DMS114 treated with DMSO at 0.1 percent for 48 hours (cell line): ENCODE results near the gene EPB42.
"Not testable (repeated sequence)": the region's sequence is repeated elsewhere in the genome, so short reads cannot be mapped to it uniquely, and the experiment has no call there.

Experiments used
- DNase-seq: peaks from one replicate; lab custom pipeline; 2025; ENCODE audit not compliant: unreplicated experiment; lab: John Stamatoyannopoulos, UW

Gene EPB42

DNA sequence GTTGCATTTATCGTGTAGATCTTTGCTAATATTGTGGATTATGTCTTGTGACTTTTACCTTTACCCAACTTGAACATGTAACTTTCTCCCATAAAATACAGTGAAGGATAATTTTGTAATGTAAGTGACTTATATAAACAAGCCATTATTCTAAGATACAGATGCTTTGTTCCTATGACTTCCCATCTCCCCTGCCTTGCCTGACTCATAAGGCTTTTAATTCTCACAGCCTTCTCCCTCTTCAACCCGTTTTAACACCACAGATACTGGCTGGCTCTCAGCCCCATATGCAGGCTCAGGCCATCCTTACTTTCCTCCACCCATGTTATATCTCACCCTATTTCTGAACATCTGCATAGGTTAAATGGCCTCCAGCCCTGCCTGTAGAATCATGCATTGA, 31.5 kb downstream of the EPB42 start:
- no peak for DNase-seq

DNA sequence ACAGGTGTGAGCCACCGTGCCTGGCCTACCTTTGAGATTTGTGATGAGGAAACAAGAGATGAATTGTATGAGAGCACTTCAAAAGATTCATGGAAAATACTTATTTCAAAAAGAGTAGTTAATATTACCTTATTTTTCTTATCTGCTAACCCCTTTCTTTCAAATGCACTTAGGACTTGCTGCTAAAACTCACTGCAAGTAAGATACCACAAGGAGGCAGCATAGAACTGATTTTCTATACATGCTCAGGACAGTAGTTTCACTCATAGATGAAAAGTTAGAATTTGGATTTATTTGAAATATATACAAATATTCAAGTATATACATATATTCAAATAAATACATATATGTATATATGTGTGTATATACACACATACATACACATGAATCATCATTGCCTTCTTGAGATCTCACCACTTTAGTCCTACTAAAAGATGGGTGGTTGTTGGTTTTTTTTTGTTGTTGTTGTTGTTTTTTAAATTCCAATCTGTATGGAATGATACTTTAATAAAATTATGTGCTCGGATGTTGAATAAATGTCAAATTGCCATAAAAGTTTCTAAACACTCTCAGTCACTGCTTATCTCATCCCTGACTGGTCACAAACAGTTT, 33.2 kb downstream of the EPB42 start:
- peak; percentile 60 for DNase-seq

DNA sequence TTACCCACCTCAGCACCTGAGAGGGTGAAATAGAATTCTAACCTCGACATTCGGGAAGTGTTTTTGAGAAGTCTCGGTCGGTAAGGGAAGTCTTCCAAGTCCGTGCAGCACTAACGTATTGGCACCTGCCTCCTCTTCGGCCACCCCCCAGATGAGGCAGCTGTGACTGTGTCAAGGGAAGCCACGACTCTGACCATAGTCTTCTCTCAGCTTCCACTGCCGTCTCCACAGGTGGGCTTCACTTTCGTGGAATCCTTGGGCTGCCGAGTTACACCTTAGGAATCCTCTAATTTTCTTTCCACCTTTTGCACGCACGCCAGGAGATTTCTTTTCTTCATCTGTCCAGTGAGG, 34.8 kb downstream of the EPB42 start:
- DNase-seq: no peak

DNA sequence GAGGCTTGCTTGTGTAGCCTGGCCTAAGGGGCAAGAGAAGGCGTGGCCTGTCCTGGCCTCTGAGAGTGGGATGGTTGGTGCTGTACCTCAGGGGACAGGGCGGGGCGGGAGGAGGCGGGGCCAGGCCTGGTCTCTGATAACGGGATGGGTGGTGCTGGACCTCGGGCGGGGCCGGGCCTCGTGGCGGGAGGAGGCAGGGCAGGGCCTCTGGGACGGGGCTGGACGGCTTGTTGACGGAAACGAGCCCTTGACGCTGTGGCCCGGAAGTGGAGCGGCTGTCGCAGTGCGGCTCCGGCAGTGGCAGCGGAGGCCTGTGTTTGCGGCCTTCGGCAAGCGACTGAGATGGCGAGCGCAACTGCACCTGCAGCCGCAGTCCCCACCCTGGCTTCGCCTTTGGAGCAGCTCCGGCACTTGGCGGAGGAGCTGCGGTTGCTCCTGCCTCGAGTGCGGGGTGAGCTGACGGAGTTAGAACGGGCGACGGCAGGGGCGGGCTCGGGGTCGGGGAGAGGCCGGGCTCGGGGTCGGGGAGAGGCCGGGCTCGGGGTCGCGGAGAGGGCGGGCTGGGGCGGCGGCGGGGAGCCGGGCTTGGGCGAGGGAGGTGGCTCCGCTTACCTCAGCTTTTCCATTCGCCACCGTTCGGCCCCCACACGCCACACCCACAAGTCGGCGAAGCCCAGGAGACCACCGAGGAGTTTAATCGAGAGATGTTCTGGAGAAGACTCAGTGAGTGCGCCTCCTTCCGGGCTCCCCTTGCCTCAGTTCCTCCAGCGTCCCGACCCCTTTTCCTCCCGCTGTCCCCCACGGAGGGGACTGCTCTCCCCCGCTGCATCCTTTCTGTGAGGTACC, 35.4 kb downstream of the EPB42 start, which contains the start of gene CCNDBP1:
Gene CCNDBP1 (plus strand): TSS at position 247 of the 846 bp plus-strand sequence. CDS start 96 bp downstream, at position 343.
- peak; percentile 63 for DNase-seq

DNA sequence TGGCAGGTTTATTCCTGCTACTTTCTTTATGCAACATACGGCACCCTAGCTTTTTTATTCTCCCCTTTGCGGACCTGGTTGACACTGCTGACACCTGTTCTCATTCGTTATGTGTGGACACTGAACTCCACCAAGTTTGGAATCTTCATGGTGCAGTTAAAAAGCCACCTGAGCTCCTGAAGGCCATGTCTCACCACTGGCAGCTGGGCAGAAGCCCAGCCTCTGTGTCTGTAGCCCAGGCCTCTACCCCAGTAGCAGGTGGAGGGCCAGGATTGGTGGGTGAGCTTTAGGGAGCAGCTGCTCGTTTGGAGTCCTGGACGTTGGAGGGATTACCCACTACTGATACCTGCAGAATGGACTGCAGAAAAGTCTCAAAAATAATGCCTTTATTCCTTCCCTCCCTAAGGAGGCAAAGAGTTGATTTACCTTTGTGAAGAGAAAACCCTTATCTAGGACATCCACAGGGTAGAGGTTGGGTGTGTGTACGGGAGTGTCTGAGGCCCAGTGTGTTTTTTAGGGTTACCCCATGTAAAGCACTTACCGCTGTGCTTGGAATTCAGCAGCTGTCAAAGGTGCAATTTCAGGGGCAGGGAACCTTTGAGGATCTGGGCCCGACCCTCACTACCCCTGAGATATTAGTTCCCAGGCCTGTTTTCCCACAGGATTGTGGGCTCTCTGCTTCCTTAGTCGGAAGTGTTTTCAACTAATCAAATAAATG, 36.3 kb downstream of the EPB42 start:
- DNase-seq: no peak

DNA sequence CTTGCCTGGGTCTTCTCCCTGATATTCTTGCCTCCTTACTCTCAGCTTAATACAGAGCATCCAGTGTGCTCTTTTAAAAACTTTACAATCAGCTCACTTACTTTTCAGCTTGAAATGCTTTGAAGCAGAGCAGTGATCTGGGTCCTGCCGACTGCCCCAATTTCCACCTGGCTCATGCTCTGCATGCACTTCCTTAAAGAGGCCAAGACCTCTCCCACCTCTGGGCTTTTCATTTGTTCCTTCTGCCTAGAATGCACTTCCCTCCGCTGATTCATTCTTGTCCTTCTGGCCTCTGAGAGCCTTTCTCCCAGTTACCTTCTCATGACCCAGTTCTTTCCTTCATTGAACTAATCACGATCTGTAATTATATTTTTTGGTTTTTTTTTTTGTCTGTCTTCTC, 37.5 kb downstream of the EPB42 start:
- no peak for DNase-seq

DNA sequence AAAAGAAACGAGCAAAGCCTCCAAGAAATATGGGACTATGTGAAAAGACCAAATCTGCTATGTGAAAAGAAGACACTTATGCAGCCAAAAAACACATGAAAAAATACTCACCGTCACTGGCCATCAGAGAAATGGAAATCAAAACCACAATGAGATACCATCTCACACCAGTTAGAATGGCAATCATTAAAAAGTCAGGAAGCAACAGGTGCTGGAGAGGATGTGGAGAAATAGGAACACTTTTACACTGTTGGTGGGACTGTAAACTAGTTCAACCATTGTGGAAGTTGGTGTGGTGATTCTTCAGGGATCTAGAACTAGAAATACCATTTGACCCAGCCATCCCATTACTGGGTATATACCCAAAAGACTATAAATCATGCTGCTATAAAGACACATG, 43.7 kb downstream of the EPB42 start:
- DNase-seq: not testable (repeated sequence)

DNA sequence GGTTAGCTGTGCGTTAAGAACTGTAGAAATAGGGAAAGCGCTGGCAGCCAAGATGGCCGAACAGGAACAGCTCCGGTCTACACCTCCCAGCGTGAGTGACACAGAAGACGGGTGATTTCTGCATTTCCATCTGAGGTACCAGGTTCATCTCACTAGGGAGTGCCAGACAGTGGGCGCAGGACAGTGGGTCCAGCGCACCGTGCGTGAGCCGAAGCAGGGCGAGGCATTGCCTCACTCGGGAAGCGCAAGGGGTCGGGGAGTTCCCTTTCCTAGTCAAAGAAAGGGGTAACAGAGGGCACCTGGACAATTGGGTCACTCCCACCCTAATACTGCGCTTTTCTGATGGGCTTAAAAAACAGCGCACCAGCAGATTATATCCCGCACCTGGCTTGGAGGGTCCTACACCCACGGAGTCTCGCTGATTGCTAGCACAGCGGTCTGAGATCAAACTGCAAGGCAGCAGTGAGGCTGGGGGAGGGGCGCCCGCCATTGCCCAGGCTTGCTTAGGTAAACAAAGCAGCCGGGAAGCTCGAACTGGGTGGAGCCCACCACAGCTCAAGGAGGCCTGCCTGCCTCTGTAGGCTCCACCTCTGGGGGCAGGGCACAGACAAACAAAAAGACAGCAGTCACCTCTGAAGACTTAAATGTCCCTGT, 45.0 kb downstream of the EPB42 start:
- not testable (repeated sequence) for DNase-seq

DNA sequence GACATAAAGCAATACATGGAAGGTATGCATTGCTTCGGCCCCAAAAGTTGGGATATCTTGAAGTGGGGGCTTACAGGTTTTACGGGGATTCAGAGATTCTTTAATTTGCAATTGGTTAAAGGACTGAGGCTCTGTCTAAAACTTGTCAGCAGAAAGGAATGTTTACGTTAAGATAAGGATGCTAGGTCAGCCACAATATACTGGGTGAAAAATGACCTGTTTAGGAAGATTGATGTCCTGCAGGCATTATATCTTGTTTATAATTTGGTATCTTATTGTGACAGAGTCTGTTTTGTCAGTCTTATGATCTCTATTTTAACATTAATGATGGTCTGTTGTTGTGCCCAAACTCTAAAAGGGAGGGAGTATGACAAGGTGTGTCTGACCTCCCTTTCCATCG, 50.9 kb downstream of the EPB42 start:
- DNase-seq: no peak

DNA sequence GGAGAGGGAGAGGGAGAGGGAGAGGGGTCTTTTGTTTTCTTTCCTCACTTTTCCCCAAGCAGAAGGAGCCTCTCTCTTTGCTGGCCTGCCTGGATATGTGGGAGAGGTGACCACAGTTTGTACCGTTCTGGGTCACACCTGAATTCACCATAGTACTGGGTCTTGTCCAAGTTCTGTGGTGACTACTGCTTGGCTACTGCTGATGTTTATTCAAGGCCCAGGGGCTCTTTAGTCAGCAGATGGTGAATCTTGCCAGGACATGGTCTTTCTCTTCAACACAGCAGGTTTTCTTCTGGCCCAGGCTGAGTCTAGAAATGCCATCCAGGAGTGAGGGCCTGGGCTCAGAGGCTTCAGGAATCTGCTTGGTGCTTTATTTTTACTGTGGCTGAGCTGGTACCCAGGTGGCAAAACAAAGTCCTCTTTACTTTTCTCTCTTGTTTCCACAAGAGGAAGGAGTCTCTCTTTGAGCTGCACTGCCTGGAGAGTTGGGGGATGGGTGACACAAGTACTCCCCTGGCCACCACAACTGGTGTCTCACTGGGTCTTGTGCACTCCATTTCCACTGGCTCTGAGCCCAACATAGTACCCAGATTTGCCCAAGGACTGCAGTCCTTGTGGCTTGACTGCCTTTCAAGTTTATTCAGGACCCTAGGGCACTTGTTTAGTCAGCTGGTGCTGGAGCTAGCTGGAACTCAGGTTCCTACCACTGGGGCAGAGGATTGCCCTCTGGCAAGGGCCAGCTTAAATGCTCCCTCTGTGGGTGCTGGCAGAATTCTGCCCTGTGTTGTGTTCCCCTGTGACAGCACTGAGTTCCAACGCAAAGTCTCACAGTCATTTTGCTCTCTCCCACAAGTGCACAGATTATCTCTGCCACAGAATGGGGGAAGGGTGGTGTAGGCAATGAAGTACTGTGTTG, 52.4 kb downstream of the EPB42 start:
- no peak for DNase-seq

DNA sequence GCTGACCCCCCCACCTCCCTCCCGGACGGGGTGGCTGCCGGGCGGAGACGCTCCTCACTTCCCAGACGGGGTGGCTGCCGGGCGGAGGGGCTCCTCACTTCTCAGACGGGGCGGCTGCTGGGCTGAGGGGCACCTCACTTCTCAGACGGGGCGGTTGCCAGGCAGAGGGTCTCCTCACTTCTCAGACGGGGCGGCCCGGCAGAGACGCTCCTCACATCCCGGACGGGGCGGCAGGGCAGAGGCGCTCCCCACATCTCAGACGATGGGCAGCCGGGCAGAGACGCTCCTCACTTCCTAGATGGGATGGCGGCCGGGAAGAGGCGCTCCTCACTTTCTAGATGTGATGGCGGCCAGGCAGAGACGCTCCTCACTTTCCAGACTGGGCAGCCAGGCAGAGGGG, 53.6 kb downstream of the EPB42 start:
- DNase-seq: not testable (repeated sequence)

DNA sequence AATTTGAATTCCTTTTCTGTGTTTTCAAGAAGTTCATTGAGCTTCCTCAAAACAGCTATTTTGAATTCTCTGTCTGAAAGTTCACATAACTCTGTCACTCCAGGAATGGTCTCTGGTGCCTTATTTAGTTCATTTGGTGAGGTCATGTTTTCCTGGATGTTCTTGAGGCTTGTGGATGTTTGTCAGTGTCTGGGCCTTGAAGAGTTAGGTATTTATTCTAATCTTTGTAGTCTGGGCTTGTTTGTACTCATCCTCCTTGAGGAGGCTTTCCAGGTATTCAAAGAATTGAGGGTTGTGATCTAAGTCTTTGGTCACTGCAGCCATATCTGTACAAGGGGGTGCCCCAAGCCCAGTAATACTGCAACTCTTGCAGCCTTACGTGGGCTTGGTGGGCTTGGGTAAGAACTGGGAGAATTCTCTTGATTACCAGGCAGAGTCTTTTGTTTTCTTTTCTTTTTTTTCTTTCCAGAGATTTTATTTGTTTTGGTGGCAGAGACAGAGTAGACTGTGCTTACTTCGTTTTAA, 55.0 kb downstream of the EPB42 start:
- no peak for DNase-seq

DNA sequence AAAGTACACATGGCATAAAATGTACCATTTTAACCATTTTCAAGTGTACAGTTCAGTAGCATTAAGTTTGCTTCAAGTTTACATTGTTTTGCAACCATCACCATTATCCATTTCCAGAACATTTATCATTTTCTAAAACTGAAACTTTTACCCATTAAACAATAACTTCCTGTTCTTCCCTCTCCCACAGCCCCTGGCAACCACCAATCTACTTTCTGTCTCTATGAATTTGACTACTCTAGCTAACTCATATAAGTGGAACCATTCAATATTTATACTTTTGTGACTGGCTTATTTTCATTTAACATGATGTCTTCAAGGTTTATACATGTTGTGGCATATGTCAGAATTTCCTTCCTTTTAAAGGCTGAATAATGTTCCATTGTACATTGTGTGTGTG, 67.5 kb downstream of the EPB42 start:
- DNase-seq: no peak

DNA sequence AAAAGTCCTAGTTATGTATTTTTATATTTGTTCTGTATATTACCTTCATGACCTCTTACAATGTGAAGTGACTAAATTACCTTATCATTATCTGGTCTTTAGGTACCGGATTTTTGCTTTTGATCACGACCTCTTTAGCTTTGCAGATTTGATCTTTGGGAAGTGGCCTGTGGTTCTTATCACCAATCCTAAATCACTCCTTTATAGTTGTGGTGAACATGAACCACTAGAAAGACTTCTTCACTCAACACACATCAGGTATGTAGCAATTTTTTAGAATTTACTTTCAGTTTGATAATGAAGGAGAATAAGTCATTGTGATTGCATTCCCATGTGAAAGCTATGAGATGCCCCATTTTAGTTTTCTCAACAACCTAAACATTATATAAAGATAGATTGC, 69.1 kb downstream of the EPB42 start:
- DNase-seq: no peak

DNA sequence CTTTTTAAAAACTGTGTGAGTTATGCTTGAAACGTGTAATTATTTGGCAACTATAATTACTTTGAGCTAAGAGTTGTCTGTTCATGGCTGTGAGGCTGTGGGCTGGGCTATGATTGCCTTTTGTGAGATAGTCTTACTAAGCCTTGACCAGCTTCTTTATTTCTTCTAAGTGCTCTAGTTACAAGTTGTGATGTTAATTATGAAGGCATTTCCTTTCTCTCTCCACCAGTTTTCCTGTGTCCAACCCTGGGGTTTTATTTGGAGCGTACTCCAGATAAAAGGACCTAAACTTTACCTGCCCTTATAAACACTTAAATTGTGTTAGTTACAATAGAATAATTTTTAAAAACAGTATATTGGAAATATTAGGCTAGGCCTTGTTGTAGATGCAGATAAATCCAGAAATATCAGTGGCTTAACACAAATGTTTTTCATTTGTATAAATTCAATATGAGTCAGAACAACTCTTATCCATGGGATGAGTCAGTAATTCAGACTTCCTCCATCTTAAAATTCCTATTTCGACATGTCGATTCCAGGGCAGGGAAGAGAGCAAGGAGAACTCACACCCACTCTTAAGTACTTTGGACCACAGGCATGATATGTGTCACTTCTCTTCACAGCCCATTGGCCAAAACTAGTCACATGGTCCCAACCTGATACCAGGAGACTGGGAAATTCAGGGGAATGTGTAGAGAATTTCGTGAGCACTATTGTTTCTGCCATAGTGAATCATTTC, 70.5 kb downstream of the EPB42 start:
- no peak for DNase-seq
